HG02973 (cell line): ENCODE data around the gene DEFB128.
"Not testable (repeated sequence)": the region's sequence is repeated elsewhere in the genome, so short reads cannot be mapped to it uniquely, and the experiment has no call there.

Experiments used
- ATAC-seq: cut with Tn5 transposase; IDR thresholded peaks from one replicate; pipeline ENCODE4 v1.9.1; 2021; ENCODE audit warnings: moderate library complexity; ENCODE audit not compliant: unreplicated experiment

Gene DEFB128

DNA sequence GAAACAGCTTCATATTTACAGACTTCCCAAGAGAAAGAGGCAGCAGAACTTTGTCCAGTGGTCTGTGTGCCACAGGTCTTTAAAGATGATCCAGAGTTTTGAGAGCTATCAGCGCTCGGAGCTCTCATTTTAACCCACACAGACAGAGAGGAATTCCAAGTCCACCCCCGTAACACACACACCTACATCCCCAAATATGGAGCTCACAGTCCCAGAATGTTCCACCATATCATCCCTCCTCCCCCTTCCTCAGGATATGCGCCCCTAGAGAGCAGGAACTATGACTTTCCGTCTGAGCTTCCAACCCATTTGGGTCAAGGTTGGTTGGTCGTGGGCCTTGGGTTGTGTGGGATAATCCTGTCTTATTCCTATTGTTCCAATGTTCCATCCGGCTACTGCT is at the start of gene DEFB128:
DEFB128 (minus strand) TSS at position 101 of the 400 bp plus-strand sequence; CDS start at position 13, 88 bp downstream.
- ATAC-seq, result no peak

DNA sequence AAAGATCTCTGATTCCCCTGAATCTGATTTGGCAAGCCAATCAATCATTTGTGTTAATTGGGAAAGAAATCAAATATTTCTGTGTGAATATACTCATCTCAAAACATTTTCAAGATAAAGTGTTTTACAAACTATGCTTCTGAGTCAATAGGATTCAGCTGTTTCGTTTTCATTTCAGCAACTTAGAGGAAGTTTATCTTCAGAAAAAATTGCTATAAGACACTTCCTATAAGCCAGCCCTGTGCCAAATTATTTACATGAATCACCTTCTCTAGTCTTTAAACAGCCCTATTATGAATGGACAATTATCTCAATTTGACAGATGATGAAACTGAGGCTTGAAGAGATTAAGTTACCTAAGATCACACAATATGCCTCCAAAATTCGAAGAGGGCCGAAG is 48.4 kb upstream of the DEFB128 start:
- ATAC-seq, result peak; percentile 66

DNA sequence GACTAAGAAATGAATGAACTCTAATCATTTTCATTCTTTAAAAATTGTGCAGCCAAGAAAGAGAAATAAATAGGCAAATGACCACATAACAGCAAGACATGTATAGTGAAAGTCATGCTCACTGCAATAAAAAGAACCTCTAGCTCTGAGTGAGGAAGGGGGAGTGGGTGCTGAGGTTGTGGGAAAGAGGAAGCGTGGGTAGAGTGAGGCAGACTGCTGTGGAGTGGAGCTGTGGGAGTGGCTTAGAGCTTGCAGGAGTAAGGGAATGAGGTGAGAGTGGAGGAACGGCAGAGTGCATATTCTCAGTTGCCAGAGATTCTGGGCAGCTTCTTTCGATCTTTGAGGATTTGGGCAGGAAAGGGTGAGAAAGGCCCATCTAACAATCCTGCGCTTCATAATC is 48.0 kb upstream of the DEFB128 start:
- ATAC-seq, result peak; percentile 42

DNA sequence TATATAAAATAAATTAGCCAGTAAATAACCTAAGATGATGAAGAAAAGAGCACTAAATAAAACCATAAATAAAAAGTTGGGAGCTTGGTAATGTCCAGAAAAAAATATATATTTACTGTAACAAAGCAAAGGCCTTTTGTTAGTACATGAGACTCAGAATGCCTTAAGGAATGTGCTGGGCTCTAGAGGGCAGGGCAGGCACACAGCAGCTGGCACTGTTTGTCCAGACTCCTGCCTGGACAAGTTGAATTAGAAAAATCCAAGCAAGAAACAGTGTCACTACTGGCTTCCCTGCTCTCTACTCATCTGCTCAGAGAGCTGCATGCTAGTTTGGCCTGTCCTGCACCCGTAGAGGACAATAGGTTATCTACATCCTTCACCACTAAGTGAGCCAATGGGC is 46.4 kb upstream of the DEFB128 start:
- no peak for ATAC-seq

DNA sequence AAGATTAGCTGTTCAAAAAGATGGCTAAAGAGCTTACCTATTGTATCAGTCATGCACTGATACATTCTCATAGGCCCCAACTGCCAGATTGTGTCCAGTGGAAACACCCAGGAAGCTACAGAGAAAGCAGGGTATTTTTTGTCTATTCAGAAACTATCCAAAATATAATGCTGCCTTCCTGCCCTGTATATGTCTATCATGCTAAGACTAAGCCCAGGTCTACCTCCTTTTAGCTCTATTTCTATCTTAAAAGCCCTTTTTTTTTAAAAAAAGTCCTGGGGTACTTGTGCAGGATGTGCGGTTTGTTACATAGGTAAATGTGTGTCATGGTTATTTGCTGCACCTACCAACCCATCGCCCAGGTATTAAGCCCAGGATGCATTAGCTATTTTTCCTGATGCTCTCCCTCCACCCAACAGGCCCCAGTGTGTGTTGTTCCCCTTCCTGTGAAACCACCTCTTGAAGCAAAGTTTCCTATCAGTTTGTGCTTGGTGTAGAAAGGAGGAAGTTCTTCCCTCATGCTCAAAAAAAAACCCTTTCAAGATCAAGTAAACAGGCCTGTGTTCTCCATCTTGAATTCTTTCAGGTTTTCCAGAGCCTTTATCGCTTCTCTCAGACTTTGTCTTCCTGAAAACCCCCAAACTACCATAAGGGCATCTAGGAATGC is 38.1 kb upstream of the DEFB128 start:
- ATAC-seq, result no peak

DNA sequence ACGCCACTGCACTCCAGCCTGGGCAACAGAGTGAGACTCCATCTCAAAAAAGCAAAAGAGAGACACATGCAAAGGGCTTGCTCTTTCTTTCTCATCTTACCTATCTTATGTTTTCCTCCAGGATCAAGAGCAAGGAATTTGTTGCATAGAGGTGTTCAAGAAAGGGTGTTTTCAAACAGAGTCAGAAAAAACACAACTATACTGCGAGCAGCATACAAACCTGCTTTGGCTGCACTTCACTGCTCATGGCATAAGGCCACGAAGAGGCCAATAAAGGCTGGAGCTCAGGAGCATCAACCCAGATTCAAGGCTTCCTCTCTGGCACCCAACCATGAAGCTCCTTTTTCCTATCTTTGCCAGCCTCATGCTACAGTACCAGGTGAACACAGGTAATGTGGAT is 37.4 kb upstream of the DEFB128 start, which contains the start of gene DEFB129:
DEFB129 (plus strand) TSS at position 301 of the 400 bp plus-strand sequence; CDS start at position 332, 31 bp downstream.
- no peak for ATAC-seq

DNA sequence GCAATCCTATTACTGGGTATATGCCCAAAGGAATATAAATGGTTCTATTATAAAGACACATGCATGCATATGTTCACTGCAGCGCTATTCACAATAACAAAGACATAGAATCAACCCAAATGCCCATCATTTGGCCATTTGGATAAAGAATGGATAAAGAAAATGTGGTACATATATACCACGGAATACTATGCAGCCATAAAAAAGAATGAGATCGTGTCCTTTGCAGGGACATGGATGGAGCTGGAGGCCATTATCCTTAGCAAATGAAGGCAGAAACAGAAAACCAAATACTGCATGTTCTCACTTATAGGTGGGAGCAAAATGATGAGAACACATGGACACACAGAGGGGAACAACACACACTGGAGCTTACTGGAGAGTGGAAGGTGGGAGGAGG is 36.4 kb upstream of the DEFB128 start:
- not testable (repeated sequence) for ATAC-seq

DNA sequence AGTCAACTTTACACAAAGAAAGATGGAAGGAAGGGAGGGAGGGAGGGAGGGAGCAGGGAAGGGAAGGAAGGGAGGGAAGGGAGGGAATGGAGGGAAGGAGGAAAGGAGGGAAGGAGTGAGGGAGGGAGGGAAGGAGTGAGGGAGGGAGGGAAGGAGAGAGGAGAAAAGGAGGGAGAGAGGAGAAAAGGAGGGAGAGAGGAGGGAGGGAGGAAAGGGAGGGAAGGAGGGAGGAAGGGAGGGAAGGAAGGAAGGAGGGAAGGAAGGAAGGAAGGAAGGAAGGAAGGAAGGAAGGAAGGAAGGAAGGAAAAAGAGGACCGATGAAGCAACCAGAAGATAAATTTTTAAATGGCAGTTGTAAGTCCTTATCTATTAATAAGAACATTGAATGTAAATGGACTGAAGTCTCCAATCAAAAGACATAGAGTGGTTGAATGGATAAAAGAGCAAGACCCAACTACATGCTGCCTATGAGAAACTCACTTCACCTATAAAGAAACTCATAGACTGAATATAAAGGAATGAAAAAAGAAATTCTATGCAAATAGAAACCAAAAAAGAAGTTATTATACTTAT is 31.8 kb upstream of the DEFB128 start:
- ATAC-seq, result no peak

DNA sequence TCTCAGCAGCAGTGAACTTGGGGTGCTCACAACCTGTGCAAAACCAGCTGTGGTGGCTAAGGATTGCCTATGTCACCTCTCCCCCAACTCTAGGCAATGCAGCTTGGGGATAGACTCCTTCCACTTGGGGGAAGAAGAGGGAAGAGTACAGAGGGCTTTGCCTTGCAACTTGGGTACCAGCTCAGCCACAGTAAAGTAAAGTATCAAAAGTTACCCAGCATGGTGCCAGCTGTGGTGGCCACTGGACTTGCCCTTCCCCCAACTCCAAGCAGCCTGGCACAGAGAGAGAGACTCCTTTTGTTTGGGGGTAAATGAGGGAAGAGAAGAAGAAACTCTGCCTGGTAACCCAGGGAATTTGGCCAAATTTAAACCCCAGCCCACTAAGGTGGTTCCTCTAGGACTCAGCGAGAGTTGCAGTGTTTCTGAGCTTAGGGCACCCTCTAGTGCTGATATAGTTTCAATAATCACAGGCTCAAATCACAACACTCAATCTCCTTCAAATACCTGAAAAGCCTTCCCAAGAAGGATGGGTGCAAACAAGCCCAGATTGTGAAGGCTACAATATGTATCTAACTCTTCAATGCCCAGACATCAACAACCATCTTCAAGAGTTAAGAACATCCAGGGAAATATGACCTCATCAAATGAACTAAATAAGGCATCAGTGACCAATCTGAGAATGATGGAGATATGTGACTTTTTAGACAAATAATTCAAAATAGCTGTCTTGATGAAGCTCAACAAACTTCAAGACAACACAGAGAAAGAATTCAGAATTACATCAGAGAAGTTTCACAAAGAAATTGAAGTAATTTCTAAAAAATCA is 30.0 kb upstream of the DEFB128 start:
- no peak for ATAC-seq

DNA sequence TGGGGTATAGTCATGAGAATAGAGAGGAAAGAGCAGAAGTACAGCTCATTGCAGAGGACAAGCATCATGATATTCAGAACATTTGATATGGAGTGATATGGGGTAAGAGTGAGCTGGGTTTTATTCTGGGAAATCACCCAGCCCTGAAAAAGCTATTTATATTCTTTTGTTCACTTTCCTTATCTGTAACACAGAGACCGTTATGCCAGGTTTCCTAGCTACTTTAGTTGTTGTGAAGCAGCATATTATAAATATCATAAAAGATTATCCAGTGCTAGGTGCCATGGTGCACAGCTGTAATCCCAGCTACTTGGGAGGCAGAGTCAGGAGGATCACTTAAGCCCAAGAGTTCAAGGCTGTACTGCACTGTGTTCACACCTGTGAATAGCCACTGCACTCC is 27.8 kb upstream of the DEFB128 start:
- ATAC-seq, result no peak

DNA sequence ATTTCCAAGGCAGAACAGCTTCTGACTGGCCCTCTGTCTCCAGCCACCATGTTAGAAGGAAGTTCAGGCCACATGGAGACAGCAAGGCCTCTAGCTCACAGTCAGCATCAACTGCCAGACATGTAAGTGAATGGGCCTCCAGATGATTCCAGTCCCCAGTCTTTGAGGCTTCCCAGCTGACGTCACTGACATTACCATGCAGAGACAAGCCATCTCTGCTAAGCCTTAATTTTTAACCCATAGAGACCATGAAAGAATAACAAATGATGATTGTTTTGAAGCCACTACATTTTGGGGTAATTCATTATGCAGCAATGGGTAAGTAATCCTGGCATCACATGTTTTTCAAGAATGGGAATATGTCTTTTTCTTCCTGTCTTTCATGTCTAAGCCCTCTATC is 26.3 kb upstream of the DEFB128 start:
- no peak for ATAC-seq

DNA sequence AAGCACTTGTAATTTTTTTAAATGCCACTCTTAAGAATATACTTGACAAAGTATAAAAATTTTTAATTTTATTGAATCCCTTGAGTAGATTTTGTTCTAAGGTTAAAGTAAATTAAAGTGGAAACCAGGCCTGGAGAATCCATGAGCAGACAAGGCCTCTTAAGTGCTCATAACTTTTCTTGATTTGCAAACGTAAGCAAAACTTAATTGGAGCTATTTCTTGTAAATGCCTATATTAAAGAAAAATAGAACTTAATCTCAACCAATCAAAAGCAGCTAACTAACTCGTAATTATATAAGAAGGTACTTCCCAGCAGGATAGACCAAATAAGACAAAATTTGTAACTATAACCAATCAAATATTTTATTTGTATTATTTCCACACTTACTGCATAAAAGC is 24.9 kb upstream of the DEFB128 start:
- ATAC-seq, result no peak

DNA sequence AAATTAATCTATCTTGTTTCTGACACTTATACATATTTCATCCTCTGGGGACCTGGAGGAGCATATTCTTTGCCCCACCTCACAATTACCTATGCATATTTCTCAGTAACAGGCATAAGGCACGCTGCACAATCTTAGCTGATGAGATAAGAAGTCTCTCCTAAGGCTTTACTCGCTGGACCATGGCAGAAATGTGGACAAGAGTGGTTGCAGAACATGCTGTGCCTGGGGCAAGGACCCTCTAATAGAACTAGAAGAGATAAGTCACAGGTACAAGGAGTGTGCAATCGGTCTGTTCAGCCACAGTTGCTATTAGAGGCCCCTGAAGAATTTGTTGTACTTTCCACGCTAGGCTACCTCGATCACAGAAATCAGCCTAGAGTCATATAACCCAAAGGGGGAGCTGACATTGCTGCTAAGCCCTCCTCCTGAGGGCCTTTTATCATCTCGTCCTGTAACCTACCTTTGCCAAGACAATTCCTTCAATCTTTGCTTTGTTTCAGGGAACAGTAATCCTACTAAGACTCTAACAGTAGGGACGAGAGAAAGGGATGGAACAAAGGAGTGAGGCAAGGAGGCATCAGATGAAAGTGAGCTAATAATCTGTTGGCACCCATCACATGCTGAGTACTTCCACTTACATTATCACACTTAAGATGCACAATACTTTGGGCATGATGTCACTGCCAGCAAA is 21.4 kb upstream of the DEFB128 start:
- ATAC-seq, result no peak

DNA sequence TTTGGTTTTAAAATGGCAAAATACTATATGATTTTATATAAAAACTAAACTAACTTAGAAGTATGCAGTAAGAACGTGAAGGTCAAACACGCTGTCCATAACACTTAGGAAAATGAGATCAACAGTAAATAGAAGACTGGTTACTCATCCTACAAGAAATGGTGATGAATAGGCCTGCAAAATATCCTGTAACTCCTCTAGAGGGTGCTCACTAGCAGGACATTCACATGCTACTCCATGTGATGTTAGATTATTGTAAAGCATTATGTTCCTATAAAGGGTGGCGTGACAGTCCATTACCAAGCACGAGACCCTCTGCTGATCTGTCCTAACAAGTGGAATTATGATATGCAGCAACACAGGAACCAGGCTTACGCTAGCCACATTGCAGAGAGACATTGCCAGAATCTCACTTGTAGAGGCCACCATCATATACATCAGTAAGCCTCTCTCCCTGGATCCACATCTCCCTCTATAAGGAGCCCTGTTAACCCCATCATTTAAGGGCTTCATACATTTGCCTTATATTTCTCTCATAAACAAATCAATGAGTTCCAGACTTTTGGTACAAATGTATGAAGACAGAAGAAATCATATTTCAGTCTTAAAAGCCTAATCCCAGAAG is 19.5 kb upstream of the DEFB128 start:
- ATAC-seq, result peak; percentile 58

DNA sequence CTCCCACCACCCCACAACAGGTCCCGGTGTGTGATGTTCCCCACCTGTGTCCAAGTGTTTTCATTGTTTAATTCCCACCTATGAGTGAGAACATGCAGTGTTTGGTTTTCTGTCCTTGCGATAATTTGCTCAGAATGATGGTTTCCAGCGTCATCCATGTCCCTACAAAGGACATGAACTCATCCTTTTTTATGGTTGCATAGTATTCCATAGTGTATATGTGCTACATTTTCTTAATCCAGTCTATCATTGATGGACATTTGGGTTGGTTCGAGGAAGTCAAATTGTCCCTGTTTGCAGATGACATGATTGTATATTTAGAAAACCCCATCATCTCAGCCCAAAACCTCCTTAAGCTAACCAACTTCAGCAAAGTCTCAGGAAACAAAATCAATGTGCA is 14.1 kb upstream of the DEFB128 start:
- not testable (repeated sequence) for ATAC-seq

DNA sequence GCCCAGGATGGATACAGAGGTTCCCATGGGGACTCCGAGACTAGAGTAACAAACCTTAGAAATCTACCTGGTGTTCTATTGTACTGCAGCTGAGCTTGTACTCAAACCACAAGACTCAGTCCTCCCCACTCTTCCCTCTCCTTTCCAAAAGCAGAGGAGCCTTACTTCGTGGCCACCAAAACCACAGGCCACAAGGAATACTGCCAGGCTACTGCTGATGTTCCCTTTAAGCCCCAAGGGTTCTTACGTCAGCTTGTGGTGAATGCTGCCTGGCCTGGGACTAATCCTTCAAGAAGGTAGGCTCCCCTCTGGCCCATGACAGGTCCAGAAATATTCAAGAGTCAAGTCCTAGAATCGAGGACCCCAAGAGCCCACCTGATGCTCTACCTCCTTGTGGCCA is 10.5 kb upstream of the DEFB128 start:
- ATAC-seq, result no peak

DNA sequence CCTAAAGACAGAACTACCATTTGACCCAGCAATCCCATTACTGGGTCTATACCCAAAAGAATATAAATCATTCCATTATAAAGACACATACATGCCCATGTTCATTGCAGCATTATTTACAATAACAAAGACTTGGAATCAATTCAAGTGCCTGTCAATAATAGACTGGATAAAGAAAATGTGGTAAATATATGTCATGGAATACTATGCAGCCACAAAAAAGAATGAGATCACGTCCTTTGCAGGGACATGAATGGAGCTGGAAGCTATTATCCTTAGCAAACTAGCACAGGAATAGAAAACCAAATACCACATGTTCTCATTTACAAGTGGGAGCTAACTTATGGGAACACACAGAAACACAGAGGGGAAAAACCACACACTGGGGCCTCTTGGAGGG is 8.7 kb upstream of the DEFB128 start:
- no peak for ATAC-seq

DNA sequence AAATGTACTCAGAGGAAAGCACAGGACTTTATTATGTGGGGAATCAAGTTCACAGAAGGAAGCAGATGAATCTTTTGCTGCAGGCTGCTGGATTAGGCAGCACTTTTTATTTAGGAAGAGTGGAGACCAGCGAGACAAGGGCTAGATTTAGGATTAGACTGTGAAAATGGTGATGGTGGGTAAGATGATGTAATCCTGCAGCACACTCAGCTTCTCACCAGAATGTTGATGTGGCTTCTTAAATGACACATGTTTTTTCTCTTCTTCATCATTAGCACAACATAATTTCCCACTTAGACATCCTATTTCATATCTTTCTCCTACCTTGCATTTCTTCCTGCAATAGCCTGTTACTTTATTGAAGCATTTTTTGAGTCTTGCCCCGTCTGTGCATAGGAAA is 1.8 kb downstream of the DEFB128 start:
- no peak for ATAC-seq

DNA sequence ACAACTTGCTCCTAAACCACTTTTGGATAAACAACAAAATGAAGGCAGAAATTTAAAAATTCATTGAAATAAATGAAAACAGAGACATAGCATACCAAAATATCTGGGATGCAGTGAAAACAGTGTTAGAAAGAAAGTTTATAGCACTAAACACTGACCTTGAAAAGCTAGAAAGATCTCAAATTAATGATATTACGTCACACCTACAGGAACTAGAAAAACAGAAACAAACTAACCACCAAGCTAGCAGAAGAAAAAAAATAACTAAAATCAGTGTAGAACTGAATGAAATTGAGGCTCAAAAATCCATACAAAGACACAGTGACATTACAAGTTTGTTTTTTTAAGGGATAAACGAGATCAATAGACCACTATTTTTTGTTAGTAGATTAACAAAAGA is 5.2 kb downstream of the DEFB128 start:
- no peak for ATAC-seq

DNA sequence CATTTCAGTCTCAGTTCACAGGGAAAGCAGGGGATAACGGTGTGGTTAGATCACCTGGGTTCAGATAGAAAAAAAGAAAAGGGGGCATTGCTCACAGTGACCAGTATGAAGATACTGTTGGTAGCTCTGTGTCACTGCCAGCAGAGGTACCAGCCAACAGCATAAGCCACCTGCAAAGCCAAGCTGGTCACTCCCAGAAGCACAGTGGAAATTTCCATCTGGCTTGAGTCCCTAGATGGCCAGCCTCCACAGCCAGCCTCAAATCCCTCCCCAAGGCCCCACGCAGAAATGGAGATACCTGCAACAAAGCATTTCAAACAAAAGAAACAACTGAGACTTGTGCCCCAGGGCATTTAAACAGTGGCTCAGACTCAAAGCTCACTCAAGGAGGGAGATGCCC is 20.6 kb downstream of the DEFB128 start:
- ATAC-seq, result no peak

DNA sequence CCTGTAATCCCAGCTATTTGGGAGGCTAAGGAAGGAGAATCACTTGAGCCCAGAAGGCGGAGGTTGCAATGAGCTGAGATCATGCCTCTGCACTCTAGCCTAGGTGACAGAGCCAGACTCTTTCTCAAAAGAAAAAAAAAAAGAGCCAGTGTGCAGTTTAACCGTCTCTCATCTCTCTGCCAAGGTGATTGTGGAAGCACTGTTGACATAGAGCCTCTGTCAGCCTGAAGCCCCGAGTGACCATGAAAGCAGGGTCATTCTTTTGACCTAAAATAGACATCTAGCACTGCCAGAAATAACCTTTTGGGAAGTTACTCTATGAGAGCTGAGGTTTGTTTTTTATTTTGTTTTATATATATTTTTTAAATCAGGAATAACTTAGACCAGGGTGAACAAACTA is 24.9 kb downstream of the DEFB128 start:
- ATAC-seq, result no peak
